22Rv1 (cell line): ENCODE data around the gene ARHGEF10L.
A peak's percentile ranks its signal among the peaks of the same experiment; 100 is the strongest.

Source experiments
- H3K27ac ChIP-seq: fragments of 450-650 bp; 2 replicates; pipeline ENCODE4 v1.5.1; 2017
- ZFX ChIP-seq: fragments of 450-650 bp; IDR thresholded peaks from 2 replicates; pipeline ENCODE4 v1.6.1; 2017; ENCODE audit warnings: antibody characterized with exemption, borderline replicate concordance
- TF ChIP-seq, protein P1 (sequence below): fragments of 450-650 bp; IDR thresholded peaks from 2 replicates; pipeline ENCODE4 v1.5.1; 2017; ENCODE audit warnings: mild to moderate bottlenecking

ARHGEF10L gene

DNA sequence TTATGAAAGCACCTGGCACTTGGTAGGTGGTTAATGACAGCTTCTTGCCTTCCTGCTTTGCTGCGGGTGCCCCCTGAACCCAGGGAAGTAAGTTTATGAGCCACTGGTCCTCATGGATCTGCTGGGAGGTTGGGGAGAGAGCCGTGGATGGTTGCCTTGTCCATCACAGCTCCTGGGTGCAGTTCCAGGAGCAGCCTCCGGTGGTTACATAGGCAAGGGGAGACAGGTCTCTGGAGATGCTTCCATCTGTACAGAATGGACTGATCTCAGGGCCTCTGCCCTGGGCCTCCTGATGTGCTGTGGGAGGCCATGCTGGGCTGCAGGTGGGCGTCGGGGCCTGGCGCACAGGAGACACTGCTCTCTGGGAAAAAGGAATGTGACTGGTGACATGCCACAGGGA, 31.6 kb upstream of the ARHGEF10L start:
- no peak overlapping the region for H3K27ac ChIP-seq
- TF ChIP-seq, protein P1, sequence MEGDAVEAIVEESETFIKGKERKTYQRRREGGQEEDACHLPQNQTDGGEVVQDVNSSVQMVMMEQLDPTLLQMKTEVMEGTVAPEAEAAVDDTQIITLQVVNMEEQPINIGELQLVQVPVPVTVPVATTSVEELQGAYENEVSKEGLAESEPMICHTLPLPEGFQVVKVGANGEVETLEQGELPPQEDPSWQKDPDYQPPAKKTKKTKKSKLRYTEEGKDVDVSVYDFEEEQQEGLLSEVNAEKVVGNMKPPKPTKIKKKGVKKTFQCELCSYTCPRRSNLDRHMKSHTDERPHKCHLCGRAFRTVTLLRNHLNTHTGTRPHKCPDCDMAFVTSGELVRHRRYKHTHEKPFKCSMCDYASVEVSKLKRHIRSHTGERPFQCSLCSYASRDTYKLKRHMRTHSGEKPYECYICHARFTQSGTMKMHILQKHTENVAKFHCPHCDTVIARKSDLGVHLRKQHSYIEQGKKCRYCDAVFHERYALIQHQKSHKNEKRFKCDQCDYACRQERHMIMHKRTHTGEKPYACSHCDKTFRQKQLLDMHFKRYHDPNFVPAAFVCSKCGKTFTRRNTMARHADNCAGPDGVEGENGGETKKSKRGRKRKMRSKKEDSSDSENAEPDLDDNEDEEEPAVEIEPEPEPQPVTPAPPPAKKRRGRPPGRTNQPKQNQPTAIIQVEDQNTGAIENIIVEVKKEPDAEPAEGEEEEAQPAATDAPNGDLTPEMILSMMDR, result peak; percentile 9; the same call in 1 of the 2 replicates
- no peak for TF ChIP-seq ZFX

GRCh38 chr1:17509363-17509762, 30.1 kb upstream of the ARHGEF10L start:
- TF ChIP-seq, protein P1, result no peak
- no peak for TF ChIP-seq ZFX
- H3K27ac ChIP-seq, result no peak overlapping the region

GRCh38 chr1:17510138-17510537, 29.4 kb upstream of the ARHGEF10L start:
- TF ChIP-seq, protein P1, result no peak
- TF ChIP-seq ZFX, result no peak
- no peak overlapping the region for H3K27ac ChIP-seq

- no peak overlapping the region for H3K27ac ChIP-seq
- no peak for TF ChIP-seq ZFX
Observed at GRCh38 chr1:17511188-17511587, 28.3 kb upstream of the ARHGEF10L start.

DNA sequence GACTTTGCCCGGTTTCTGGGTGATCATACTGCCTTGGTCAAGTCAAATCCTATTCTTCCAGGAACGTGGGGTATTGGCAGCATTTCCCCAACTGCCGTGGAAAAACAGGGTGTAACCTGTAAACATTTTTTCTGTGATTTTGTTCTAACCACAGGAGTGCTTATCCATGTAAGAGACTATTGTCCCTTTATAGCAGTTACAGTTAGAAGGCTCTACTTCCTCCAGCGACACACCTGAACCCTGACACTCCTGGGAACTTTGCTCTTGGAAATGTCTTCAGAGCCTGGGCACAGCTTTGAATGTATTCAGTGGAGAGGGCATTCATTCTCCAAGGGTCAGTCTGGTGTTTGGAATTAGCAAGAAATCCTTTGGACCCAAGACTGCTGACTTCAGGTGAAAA, 26.4 kb upstream of the ARHGEF10L start:
- TF ChIP-seq ZFX, result no peak
- TF ChIP-seq, protein P1, result no peak
- no peak overlapping the region for H3K27ac ChIP-seq

GRCh38 chr1:17514776-17515175, 24.7 kb upstream of the ARHGEF10L start:
- H3K27ac ChIP-seq, result no peak overlapping the region
- TF ChIP-seq, protein P1, result no peak
- no peak for TF ChIP-seq ZFX

- no peak for TF ChIP-seq ZFX
- TF ChIP-seq, protein P1, result no peak
- H3K27ac ChIP-seq, result no peak overlapping the region
Observed at GRCh38 chr1:17515902-17516301, 23.6 kb upstream of the ARHGEF10L start.
